Adrenal gland (tissue), 5 donors: ENCODE measurements around the gene LMNA.

Experiments
- POLR2A ChIP-seq, 2 donors: fragments of 450-650 bp; IDR thresholded peaks; one replicate each; pipeline ENCODE4 v1.6.1; 2017; ENCODE audit warnings: antibody characterized with exemption in 2 of 2, mild to moderate bottlenecking in 2 of 2, moderate library complexity in 1 of 2
- TF ChIP-seq, protein P1 (sequence below), 6 experiments: fragments of 450-650 bp in 4 of 6; fragments of 200-600 bp in 2 of 6; sonication (generic) in 1 of 6; IDR thresholded peaks; 1 replicate in 5 of 6; 2 replicates in 1 of 6; pipeline versions ENCODE4 v1.5.1 to v1.8.0; 2016 to 2021; ENCODE audit warnings: antibody characterized with exemption in 6 of 6, mild to moderate bottlenecking in 2 of 6, moderate library complexity in 1 of 6
- donor health status: DM: no; HTN: no; CAD: no.

- no peak for TF ChIP-seq POLR2A (IDR thresholded peaks at IDR 0.05)
- TF ChIP-seq, protein P1, sequence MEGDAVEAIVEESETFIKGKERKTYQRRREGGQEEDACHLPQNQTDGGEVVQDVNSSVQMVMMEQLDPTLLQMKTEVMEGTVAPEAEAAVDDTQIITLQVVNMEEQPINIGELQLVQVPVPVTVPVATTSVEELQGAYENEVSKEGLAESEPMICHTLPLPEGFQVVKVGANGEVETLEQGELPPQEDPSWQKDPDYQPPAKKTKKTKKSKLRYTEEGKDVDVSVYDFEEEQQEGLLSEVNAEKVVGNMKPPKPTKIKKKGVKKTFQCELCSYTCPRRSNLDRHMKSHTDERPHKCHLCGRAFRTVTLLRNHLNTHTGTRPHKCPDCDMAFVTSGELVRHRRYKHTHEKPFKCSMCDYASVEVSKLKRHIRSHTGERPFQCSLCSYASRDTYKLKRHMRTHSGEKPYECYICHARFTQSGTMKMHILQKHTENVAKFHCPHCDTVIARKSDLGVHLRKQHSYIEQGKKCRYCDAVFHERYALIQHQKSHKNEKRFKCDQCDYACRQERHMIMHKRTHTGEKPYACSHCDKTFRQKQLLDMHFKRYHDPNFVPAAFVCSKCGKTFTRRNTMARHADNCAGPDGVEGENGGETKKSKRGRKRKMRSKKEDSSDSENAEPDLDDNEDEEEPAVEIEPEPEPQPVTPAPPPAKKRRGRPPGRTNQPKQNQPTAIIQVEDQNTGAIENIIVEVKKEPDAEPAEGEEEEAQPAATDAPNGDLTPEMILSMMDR (IDR thresholded peaks at IDR 0.05), result no peak
These were observed 31.1 kb downstream of the LMNA start for GRCh38 chr1:156145650-156146019.
